ENCODE results near the gene RAET1L.
"Not testable (repeated sequence)": the region's sequence is repeated elsewhere in the genome, so short reads cannot be mapped to it uniquely, and the experiment has no call there.

RAET1L gene

GRCh38 chr6:150065083-150065482 lies 39.8 kb upstream of the RAET1L start:
- Histone ChIP-seq H2BK120ac (ENCODE audit: low read depth, low read length) (no peak overlapping the region), H3K4me1 (ENCODE audit: control insufficient read depth in 2 of 2, insufficient read depth in 1 of 2, low read depth in 1 of 2, low read length in 2 of 2) (peaks cover 7 to 12% of the 10 kb centered on the region in 2 donors), H3K4ac (ENCODE audit: low read length) (no peak overlapping the region), H4K91ac (ENCODE audit: low read depth, low read length, poor library complexity) (no peak overlapping the region), H3K4me3 (ENCODE audit: low read length in 2 of 2) (no peak overlapping the region), H3K9ac (ENCODE audit: low read depth, low read length, poor library complexity) (no peak overlapping the region), H3K9me3 (replicated peaks in 1 of 2; ENCODE audit: control insufficient read depth in 2 of 2, insufficient read depth in 1 of 2, low read depth in 1 of 2, low read length in 2 of 2) (no peaks in the 10 kb centered on the region), H3K27me3 (ENCODE audit: control insufficient read depth in 3 of 3, insufficient read depth in 3 of 3, low read depth in 1 of 3, low read length in 3 of 3) (peaks cover 0 to 3% (median 2%) of the 10 kb centered on the region in 3 experiments), H4K8ac (ENCODE audit: low read depth, low read length) (no peak overlapping the region), H3K18ac (ENCODE audit: low read length) (no peak overlapping the region), H3K36me3 (replicated peaks in 1 of 2; ENCODE audit: control insufficient read depth in 2 of 2, insufficient read depth in 2 of 2, low read length in 2 of 2) (peaks cover 6 to 35% of the 10 kb centered on the region in 2 donors), H2AK5ac (ENCODE audit: low read depth, low read length) (no peak overlapping the region), H2BK12ac (ENCODE audit: low read length) (no peak overlapping the region), H3K79me1 (ENCODE audit: low read depth, low read length) (peaks cover 2% of the 10 kb centered on the region), H3K4me2 (ENCODE audit: insufficient read depth, low read length, poor library complexity, severe bottlenecking) (no peak overlapping the region), H2BK5ac (ENCODE audit: low read length) (no peak overlapping the region), H3K14ac (ENCODE audit: low read length) (no peak overlapping the region), H3K23ac (ENCODE audit: low read depth, low read length, poor library complexity) (no peak overlapping the region), H3K27ac (replicated peaks; ENCODE audit: low read length) (no peak overlapping the region), H2BK15ac (ENCODE audit: low read length) (no peak overlapping the region), H2AFZ (ENCODE audit: low read length) (no peak overlapping the region)
- no CpG with 5 or more reads among the region's 2 CpGs for WGBS, 2 donors (ENCODE audit: extremely low coverage in 2 of 2, insufficient read length in 2 of 2, insufficient replicate concordance in 1 of 2)
- DNase-seq (ENCODE audit: low spot score) = no peak

DNA sequence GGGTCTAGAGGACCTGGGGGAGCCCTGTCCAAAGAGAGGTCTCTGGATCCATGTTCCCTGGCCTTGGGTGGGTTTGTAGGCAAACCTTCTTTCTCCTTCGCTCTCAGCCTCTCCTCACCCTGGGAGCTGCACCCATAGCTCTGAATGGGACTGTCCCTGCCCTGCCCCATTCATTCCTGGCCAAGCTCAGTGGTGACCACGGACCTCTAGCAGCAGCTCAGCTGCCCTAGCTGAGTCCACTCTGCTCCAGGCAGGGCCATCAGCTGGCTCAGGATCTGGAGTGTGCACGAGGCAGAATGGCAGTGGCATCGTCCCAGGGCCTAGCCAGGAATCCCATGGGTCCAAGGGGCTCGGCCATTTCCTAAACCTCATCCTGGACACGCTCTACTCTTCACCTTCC lies 38.3 kb upstream of the RAET1L start:
- Histone ChIP-seq H3K27me3 (ENCODE audit: control insufficient read depth in 3 of 3, insufficient read depth in 3 of 3, low read depth in 1 of 3, low read length in 3 of 3) (peaks cover 0 to 2% (median 0%) of the 10 kb centered on the region in 3 experiments), H2BK15ac (ENCODE audit: low read length) (no peak overlapping the region)
- no peak for DNase-seq (ENCODE audit: low spot score)

DNA sequence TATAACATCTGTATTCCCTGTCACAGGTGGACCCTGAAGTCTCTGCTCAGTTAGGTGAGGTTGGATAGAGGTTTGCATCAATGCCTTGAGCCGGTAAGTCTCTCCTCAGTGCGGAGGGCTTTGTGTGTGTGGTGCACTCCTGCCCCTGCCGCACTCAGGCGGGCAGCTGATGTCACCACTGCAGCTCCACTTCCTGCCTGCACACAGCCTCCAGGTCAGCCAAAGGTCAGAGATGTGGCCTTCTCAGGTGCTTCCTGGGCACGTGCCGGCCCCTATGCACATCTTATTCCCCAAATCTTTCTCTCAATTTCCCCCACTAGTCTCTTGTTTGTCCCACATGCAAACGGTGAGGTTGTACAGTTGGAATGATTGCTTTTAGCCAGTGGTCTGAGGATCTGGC lies 34.6 kb upstream of the RAET1L start:
- H3K4me2 ChIP-seq (ENCODE audit: insufficient read depth, low read length, poor library complexity, severe bottlenecking); H3K4me3 ChIP-seq (ENCODE audit: low read length in 2 of 2); H2BK5ac ChIP-seq (ENCODE audit: low read length); H3K9me3 ChIP-seq (replicated peaks in 1 of 2; ENCODE audit: control insufficient read depth in 2 of 2, insufficient read depth in 1 of 2, low read depth in 1 of 2, low read length in 2 of 2); H3K9ac ChIP-seq (ENCODE audit: low read depth, low read length, poor library complexity); H2BK15ac ChIP-seq (ENCODE audit: low read length); H3K18ac ChIP-seq (ENCODE audit: low read length); H3K23ac ChIP-seq (ENCODE audit: low read depth, low read length, poor library complexity); DNase-seq (ENCODE audit: low spot score); H2BK12ac ChIP-seq (ENCODE audit: low read length); H3K79me1 ChIP-seq (ENCODE audit: low read depth, low read length); H2AK5ac ChIP-seq (ENCODE audit: low read depth, low read length); H4K8ac ChIP-seq (ENCODE audit: low read depth, low read length); H2AFZ ChIP-seq (ENCODE audit: low read length); H2BK120ac ChIP-seq (ENCODE audit: low read depth, low read length); H3K14ac ChIP-seq (ENCODE audit: low read length); H4K91ac ChIP-seq (ENCODE audit: low read depth, low read length, poor library complexity); H3K4ac ChIP-seq (ENCODE audit: low read length); H3K27ac ChIP-seq (replicated peaks; ENCODE audit: low read length); H3K4me1 ChIP-seq (ENCODE audit: control insufficient read depth in 2 of 2, insufficient read depth in 1 of 2, low read depth in 1 of 2, low read length in 2 of 2): not testable (repeated sequence)
- peaks cover 0 to 11% (median 0%) of the 10 kb centered on the region in 3 experiments for H3K27me3 ChIP-seq (ENCODE audit: control insufficient read depth in 3 of 3, insufficient read depth in 3 of 3, low read depth in 1 of 3, low read length in 3 of 3)
- peaks cover 2 to 32% of the 10 kb centered on the region in 2 donors for H3K36me3 ChIP-seq (replicated peaks in 1 of 2; ENCODE audit: control insufficient read depth in 2 of 2, insufficient read depth in 2 of 2, low read length in 2 of 2)
- no CpG with 5 or more reads among the region's 7 CpGs for WGBS, 2 donors (ENCODE audit: extremely low coverage in 2 of 2, insufficient read length in 2 of 2, insufficient replicate concordance in 1 of 2)

More for the DNA sequence above, 38.3 kb upstream of the RAET1L start:
- peaks cover 6 to 35% of the 10 kb centered on the region in 2 donors for H3K36me3 ChIP-seq (replicated peaks in 1 of 2; ENCODE audit: control insufficient read depth in 2 of 2, insufficient read depth in 2 of 2, low read length in 2 of 2)
- no peak overlapping the region for H3K23ac ChIP-seq (ENCODE audit: low read depth, low read length, poor library complexity)
- no peak overlapping the region for H3K4ac ChIP-seq (ENCODE audit: low read length)
- no CpG with 5 or more reads among the region's 6 CpGs for WGBS, 2 donors (ENCODE audit: extremely low coverage in 2 of 2, insufficient read length in 2 of 2, insufficient replicate concordance in 1 of 2)
- peaks cover 4% of the 10 kb centered on the region in 2 donors for H3K4me1 ChIP-seq (ENCODE audit: control insufficient read depth in 2 of 2, insufficient read depth in 1 of 2, low read depth in 1 of 2, low read length in 2 of 2)
- no peak overlapping the region for H4K8ac ChIP-seq (ENCODE audit: low read depth, low read length)
- no peak overlapping the region for H3K4me2 ChIP-seq (ENCODE audit: insufficient read depth, low read length, poor library complexity, severe bottlenecking)
- H3K9ac ChIP-seq (ENCODE audit: low read depth, low read length, poor library complexity) = peak overlapping the region; percentile 37
- no peak overlapping the region for H2BK5ac ChIP-seq (ENCODE audit: low read length)
- no peak overlapping the region for H2AK5ac ChIP-seq (ENCODE audit: low read depth, low read length)
- no peak overlapping the region for H2BK120ac ChIP-seq (ENCODE audit: low read depth, low read length)
- no peak overlapping the region for H3K18ac ChIP-seq (ENCODE audit: low read length)
- no peak overlapping the region for H3K4me3 ChIP-seq (ENCODE audit: low read length in 2 of 2)
- no peak overlapping the region for H3K27ac ChIP-seq (replicated peaks; ENCODE audit: low read length)
- peaks cover 2% of the 10 kb centered on the region for H3K79me1 ChIP-seq (ENCODE audit: low read depth, low read length)
- H3K9me3 ChIP-seq (replicated peaks in 1 of 2; ENCODE audit: control insufficient read depth in 2 of 2, insufficient read depth in 1 of 2, low read depth in 1 of 2, low read length in 2 of 2) = no peaks in the 10 kb centered on the region
- no peak overlapping the region for H3K14ac ChIP-seq (ENCODE audit: low read length)
- no peak overlapping the region for H2AFZ ChIP-seq (ENCODE audit: low read length)
- no peak overlapping the region for H2BK12ac ChIP-seq (ENCODE audit: low read length)
- H4K91ac ChIP-seq (ENCODE audit: low read depth, low read length, poor library complexity) = no peak overlapping the region

DNA sequence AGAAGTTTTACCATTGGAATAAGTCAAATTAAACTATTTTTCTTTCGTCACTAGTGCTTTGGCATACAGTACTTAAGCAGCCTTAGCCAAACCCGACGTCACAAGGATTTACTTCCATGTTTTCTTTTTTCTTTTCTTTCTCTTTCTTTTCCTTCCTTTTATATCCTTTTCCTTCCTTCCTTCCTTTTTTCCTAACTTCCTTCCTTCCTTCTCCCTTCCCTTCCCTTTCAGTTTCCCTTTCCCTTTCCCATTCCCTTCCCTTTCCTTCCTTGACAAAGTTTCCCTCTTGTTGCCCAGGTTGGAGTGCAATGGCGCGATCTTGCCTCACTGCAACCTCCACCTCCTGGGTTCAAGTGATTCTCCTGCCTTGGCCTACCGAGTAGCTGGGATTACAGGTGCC lies 33.7 kb upstream of the RAET1L start:
- no peak overlapping the region for H2BK5ac ChIP-seq (ENCODE audit: low read length)
- peaks cover 2 to 22% of the 10 kb centered on the region in 2 donors for H3K36me3 ChIP-seq (replicated peaks in 1 of 2; ENCODE audit: control insufficient read depth in 2 of 2, insufficient read depth in 2 of 2, low read length in 2 of 2)
- no peak overlapping the region for H4K91ac ChIP-seq (ENCODE audit: low read depth, low read length, poor library complexity)
- no peak overlapping the region for H3K27ac ChIP-seq (replicated peaks; ENCODE audit: low read length)
- H3K18ac ChIP-seq (ENCODE audit: low read length) = no peak overlapping the region
- no peak overlapping the region for H2BK120ac ChIP-seq (ENCODE audit: low read depth, low read length)
- no peaks in the 10 kb centered on the region for H3K79me1 ChIP-seq (ENCODE audit: low read depth, low read length)
- H3K4ac ChIP-seq (ENCODE audit: low read length) = no peak overlapping the region
- H3K27me3 ChIP-seq (ENCODE audit: control insufficient read depth in 3 of 3, insufficient read depth in 3 of 3, low read depth in 1 of 3, low read length in 3 of 3) = peaks cover 0 to 11% (median 2%) of the 10 kb centered on the region in 3 experiments
- no peak overlapping the region for H2AFZ ChIP-seq (ENCODE audit: low read length)
- no CpG with 5 or more reads among the region's 6 CpGs for WGBS, 2 donors (ENCODE audit: extremely low coverage in 2 of 2, insufficient read length in 2 of 2, insufficient replicate concordance in 1 of 2)
- H4K8ac ChIP-seq (ENCODE audit: low read depth, low read length) = no peak overlapping the region
- no peak overlapping the region for H2BK15ac ChIP-seq (ENCODE audit: low read length)
- no peak overlapping the region for H3K14ac ChIP-seq (ENCODE audit: low read length)
- no peak overlapping the region for H3K9ac ChIP-seq (ENCODE audit: low read depth, low read length, poor library complexity)
- no peak overlapping the region for H3K4me3 ChIP-seq (ENCODE audit: low read length in 2 of 2)
- no peaks in the 10 kb centered on the region for H3K4me1 ChIP-seq (ENCODE audit: control insufficient read depth in 2 of 2, insufficient read depth in 1 of 2, low read depth in 1 of 2, low read length in 2 of 2)
- no peak overlapping the region for H2AK5ac ChIP-seq (ENCODE audit: low read depth, low read length)
- H2BK12ac ChIP-seq (ENCODE audit: low read length) = no peak overlapping the region
- peaks cover 0 to 3% of the 10 kb centered on the region in 2 donors for H3K9me3 ChIP-seq (replicated peaks in 1 of 2; ENCODE audit: control insufficient read depth in 2 of 2, insufficient read depth in 1 of 2, low read depth in 1 of 2, low read length in 2 of 2)
- no peak overlapping the region for H3K4me2 ChIP-seq (ENCODE audit: insufficient read depth, low read length, poor library complexity, severe bottlenecking)
- no peak for DNase-seq (ENCODE audit: low spot score)
- H3K23ac ChIP-seq (ENCODE audit: low read depth, low read length, poor library complexity) = no peak overlapping the region
